Ectodermal cell (in vitro differentiated cells): ENCODE measurements around the gene RIC3.

Experiments used
- H3K27ac ChIP-seq: 2 replicates; pipeline ENCODE4 v1.7.0; 2013; ENCODE audit warnings: mild to moderate bottlenecking, low read depth, low read length; ENCODE audit not compliant: insufficient read depth, poor library complexity, severe bottlenecking
- H3K27me3 ChIP-seq: 2 replicates; pipeline ENCODE4 v1.7.0; 2013; ENCODE audit warnings: mild to moderate bottlenecking, low read length; ENCODE audit not compliant: insufficient read depth, control insufficient read depth, poor library complexity, severe bottlenecking
- H3K36me3 ChIP-seq: one replicate; pipeline ENCODE4 v1.7.0; 2013; ENCODE audit warnings: low read length; ENCODE audit not compliant: control insufficient read depth, insufficient read depth
- H3K4me1 ChIP-seq: one replicate; pipeline ENCODE4 v1.7.0; 2013; ENCODE audit warnings: low read length; ENCODE audit not compliant: control insufficient read depth, insufficient read depth
- H3K4me3 ChIP-seq: 2 replicates; pipeline ENCODE4 v1.7.0; 2013; ENCODE audit warnings: low read depth, low read length, control low read depth; ENCODE audit not compliant: insufficient read depth
- H3K9me3 ChIP-seq: 2 replicates; pipeline ENCODE4 v1.7.0; 2013; ENCODE audit warnings: mild to moderate bottlenecking, low read length, moderate library complexity; ENCODE audit not compliant: control insufficient read depth
- WGBS, 2 experiments: methylation state at CpG; one replicate each; pipeline ENCODE4 v1.1.7; 2013; ENCODE audit warnings: missing lambda C conversion rate in 2 of 2; 5-methylcytosine and 5-hydroxymethylcytosine counted together

The RIC3 gene

DNA sequence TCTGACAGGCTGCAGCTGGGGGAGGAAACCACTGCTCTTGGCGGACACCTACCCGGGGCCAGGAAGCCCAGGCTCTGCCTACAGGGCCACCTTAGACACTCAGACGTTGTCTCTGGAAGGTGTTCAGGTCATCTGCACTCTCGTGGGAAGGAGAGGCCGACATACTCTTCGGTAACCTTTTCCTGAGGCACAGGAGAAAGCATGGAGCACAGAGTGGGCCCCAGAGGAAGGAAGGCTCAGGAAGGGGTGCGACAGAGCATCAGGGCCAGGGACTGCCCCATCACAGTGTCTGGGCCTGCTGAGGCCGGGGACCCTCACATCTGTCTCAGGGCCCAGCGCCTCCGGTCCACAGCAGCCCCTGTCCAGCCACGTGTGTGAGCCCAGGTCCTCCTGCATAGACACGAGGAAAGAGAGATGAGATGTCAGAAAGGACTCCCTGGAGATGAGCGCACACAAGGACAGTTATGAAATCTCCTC, 106.0 kb downstream of the RIC3 start:
- no peaks in the 10 kb centered on the region for H3K27me3 ChIP-seq
- H3K4me1 ChIP-seq, result peaks cover 4% of the 10 kb centered on the region
- no peak overlapping the region for H3K27ac ChIP-seq
- no peak overlapping the region for H3K4me3 ChIP-seq
- 91 to 93% methylated on average over 13 of the region's 13 CpGs for WGBS, 2 experiments
- no peaks in the 10 kb centered on the region for H3K36me3 ChIP-seq
- no peaks in the 10 kb centered on the region for H3K9me3 ChIP-seq

DNA sequence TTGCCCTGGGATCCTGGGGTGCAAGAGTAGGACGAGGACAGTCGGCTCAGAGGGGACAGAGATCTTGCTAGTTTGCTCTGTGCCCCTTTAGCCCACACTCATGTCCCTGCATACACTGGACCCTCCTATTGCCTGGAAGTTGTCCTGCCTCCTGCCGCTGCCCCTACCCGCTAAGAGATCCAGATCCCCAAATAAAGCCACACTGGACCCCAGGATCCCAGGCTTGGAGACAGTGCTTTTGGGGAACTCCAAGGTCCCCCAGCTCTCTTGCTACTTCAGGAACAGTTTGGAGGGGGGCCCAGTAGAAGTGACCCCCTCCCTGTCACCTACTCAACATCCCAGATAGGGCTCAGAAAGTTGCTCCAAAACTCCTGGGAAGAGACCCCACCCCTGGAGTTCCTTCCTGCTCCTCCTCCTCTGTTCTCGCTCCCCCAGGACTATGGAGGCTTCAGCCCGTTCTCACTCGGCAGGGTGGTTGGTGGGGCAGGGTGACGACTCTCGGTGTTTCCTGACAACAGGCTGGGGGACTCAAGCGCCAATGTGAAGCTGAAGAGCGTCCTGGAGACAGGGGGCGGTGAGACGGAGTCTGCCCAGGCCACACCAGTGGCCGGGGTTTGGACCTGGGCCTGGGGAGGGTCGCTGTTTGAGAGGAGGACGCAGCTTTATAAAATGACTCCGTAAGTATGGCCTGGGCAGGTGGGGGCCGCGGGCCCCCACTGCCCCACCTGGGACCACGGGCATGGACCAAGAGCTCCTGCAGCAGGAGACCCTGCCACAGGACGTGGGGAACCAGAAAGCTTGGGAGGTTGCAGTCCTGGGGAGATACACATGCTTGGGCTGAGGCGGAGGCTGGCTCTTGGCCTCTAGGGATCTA, 107.0 kb downstream of the RIC3 start:
- peaks cover 4% of the 10 kb centered on the region for H3K4me1 ChIP-seq
- WGBS, 2 experiments, result 92% methylated on average over 22 of the region's 22 CpGs
- no peak overlapping the region for H3K27ac ChIP-seq
- H3K27me3 ChIP-seq, result no peaks in the 10 kb centered on the region
- no peak overlapping the region for H3K4me3 ChIP-seq
- no peaks in the 10 kb centered on the region for H3K36me3 ChIP-seq
- no peaks in the 10 kb centered on the region for H3K9me3 ChIP-seq

DNA sequence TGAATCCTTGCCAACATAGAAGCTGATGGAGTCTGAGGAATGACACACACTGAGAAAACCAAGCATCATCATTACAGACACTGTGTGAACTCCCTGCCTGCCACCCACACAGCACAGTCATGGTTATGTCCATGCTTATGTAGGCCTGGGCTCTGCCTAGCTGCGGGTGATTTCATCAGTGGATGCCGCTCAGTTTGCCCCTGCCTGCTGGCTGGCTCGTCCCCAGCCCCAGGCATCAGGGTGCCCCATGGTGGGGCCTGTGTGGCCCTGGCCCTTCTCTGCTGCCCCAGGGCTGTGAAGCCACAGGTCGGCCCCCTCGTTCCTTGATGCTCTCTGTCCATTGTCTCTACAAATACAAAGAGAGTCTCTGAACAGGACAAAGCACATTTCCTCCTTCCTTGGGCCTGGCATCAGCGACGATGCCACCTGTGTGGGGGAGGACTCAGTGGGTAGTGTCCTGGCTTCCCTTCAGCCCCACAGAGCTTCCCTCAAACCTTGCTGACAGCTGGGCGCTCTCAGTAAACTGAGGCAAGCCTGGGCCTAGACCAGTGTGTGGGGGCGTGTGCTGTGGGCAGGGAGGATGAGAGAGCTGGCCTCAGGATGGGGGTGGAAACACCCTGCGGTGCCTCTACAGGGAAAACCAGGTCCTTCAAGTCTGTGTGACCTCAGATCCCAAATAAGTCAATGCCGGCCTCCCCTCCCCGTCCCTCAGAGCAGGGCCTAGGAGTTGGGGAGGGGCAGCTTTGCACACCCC, 107.8 kb downstream of the RIC3 start:
- 90 to 92% methylated on average over 12 of the region's 12 CpGs for WGBS, 2 experiments
- H3K27ac ChIP-seq, result no peak overlapping the region
- peaks cover 4% of the 10 kb centered on the region for H3K4me1 ChIP-seq

DNA sequence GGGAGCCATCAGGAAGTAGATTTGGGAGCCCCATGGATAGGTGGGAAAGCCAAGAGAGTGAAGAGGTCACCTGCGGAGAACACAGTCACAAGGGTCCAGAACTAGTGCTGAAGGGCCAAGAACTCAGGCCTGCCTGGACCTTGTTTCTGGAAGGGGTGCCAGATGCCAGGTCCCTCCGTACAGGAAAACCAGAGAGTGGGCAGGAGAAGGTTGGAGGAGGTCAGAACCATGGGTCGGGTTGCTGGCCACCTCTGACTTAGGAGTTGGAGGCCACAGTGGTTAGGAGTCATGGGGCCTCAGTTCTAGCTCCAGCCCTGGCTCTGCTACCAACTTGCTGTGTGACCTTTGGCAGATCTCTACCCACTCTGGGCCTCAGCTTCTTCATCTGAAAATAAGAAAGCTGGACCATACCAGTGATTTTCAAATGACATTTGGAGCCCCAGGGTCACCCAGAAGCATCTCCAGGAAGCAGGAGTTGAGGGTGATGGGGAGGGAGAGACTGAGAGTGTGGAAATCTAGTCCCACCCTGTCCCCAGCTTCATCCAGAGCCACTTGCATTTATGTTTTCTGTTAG, 108.6 kb downstream of the RIC3 start:
- WGBS, 2 experiments, result 92 to 93% methylated on average over 3 of the region's 3 CpGs
- Histone ChIP-seq H3K36me3 (no peaks in the 10 kb centered on the region), H3K4me1 (peaks cover 4% of the 10 kb centered on the region), H3K27ac (no peak overlapping the region), H3K27me3 (no peaks in the 10 kb centered on the region), H3K9me3 (no peaks in the 10 kb centered on the region), H3K4me3 (no peak overlapping the region)

More for the DNA sequence above, 107.8 kb downstream of the RIC3 start:
- H3K9me3 ChIP-seq, result no peaks in the 10 kb centered on the region
- no peak overlapping the region for H3K4me3 ChIP-seq
- no peaks in the 10 kb centered on the region for H3K36me3 ChIP-seq
- no peaks in the 10 kb centered on the region for H3K27me3 ChIP-seq

DNA sequence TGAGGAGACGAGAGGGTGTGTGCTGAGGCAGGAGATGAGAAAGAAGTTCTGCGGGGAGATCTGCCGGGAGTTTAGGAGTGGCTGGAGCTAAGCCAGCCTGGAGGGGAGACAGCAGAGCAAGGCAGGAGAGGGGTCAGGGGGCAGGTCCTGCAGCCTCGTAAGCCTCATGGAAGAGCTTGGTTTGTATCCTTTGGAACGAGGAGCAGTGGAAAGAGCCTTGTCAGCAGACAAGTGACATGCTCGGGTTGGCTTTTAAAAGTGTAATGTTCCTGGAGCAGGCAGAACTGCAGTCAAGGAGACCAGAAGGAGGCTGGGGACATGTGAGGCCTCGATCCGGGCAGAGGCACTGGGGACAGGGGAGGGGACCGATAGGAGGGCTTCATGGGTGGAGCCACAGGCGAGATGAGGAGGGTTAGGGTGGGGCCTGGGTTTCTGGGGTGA, 109.2 kb downstream of the RIC3 start:
- no peak overlapping the region for H3K27ac ChIP-seq
- H3K27me3 ChIP-seq, result no peaks in the 10 kb centered on the region
- H3K9me3 ChIP-seq, result no peaks in the 10 kb centered on the region
- peaks cover 4% of the 10 kb centered on the region for H3K4me1 ChIP-seq
- H3K36me3 ChIP-seq, result no peaks in the 10 kb centered on the region
- no peak overlapping the region for H3K4me3 ChIP-seq
- whole genome bisulfite sequencing, 2 experiments, result 70 to 71% methylated on average over 10 of the region's 10 CpGs

DNA sequence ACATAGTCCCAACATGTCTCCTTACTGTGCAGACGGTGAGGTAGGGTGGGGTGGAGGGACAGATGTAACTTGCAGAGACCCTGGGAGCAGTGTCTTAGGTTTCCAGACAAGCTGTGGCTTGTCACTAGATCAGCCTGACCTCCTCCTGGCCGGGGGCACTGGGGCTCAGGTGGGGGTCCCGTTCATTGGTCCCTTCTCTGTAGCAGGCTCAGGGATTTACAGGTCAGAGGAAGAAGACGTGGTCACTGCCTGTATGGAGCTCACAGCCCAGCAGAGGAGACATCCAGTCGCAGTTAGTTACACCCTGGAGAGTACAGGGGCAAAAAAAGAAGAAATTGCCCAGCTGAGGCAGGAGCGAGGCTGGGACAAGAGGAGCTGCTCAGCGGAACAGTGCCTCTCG, 109.8 kb downstream of the RIC3 start:
- Histone ChIP-seq H3K36me3 (no peaks in the 10 kb centered on the region), H3K27me3 (no peaks in the 10 kb centered on the region), H3K27ac (no peak overlapping the region), H3K9me3 (no peaks in the 10 kb centered on the region), H3K4me1 (peaks cover 4% of the 10 kb centered on the region), H3K4me3 (no peak overlapping the region)
- 89% methylated on average over 8 of the region's 8 CpGs for WGBS, 2 experiments

DNA sequence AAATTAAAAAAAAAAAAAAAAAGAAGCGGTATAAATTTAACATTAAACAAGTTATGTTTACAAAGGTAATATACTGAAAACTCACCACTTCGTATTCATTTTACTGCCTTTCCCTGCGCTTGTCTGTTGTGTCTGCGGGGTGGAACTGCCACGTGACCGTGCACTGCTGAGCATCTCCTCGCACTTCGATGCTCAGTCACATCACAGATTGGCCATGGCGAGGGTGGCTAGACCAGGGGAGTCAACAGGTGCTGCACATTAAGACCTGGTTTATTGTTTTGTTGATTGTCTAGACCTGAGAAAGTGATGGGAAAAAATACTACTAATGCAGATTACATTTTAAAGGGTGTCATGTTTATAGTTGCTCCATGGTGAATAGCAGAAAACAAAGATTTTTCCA, 110.6 kb downstream of the RIC3 start:
- H3K27me3 ChIP-seq, result no peaks in the 10 kb centered on the region
- WGBS, 2 experiments, result 97 to 98% methylated on average over 8 of the region's 9 CpGs

DNA sequence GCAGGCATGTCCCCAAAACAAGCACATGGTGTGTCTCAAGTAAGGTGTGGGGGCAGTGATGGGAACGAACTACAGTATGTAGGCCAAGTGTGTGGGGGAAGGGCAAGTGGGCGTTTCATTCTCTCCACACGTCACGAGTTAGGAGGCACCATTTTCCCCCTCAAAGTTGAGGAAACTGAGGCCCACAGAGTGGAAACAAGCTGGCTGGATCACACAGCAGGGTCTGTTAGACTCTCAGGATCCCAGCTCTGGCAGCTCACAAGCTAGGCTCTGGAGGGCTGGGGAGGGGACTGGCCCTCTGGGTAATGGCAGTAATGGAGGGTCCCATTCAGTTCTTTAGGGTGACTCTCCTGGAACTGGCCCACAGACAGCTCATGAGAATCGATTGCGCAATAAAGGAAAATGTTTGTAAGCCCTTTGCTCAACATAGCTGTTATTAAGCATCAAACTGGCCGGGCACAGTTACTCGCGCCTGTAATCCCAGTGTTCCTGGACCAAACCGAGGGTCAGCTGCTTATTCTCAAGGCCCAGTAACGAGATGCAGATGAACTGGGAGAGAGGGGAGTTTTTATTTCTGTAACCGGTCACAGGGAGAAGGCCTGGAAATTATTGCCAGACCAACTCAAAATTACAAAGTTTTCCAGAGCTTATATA, 111.9 kb downstream of the RIC3 start:
- H3K4me1 ChIP-seq, result peaks cover 4% of the 10 kb centered on the region
- H3K4me3 ChIP-seq, result no peak overlapping the region
- H3K36me3 ChIP-seq, result no peaks in the 10 kb centered on the region
- H3K9me3 ChIP-seq, result no peaks in the 10 kb centered on the region
- WGBS, 2 experiments, result 91 to 92% methylated on average over 11 to 12 of the region's 12 CpGs
- no peaks in the 10 kb centered on the region for H3K27me3 ChIP-seq
- H3K27ac ChIP-seq, result no peak overlapping the region

More for the DNA sequence above, 110.6 kb downstream of the RIC3 start:
- H3K36me3 ChIP-seq, result no peaks in the 10 kb centered on the region
- no peaks in the 10 kb centered on the region for H3K9me3 ChIP-seq
- H3K4me3 ChIP-seq, result no peak overlapping the region
- peaks cover 4% of the 10 kb centered on the region for H3K4me1 ChIP-seq
- H3K27ac ChIP-seq, result no peak overlapping the region
